Activated CD4-positive, alpha-beta T cell treated with anti-CD3 and anti-CD28 coated beads, Interleukin-2, amount 50 U/mL, for 1 hour (primary cell): Measurements from ENCODE around the gene TMEM125.

Source experiments
- DNase-seq: peaks from one replicate; pipeline ENCODE4 v3.0.0-alpha.2; 2020

TMEM125 gene

GRCh38 chr1:43247256-43247921, 22.4 kb upstream of the TMEM125 start:
- DNase-seq, result no peak

GRCh38 chr1:43250351-43250761, 19.4 kb upstream of the TMEM125 start:
- no peak for DNase-seq

GRCh38 chr1:43251024-43251423, 18.8 kb upstream of the TMEM125 start:
- DNase-seq, result no peak

GRCh38 chr1:43252225-43252624, 17.6 kb upstream of the TMEM125 start:
- no peak for DNase-seq

GRCh38 chr1:43253173-43253572, 16.6 kb upstream of the TMEM125 start:
- no peak for DNase-seq

- DNase-seq, result no peak
Observed at GRCh38 chr1:43253876-43254275, 15.9 kb upstream of the TMEM125 start.

GRCh38 chr1:43255438-43256210, 14.2 kb upstream of the TMEM125 start:
- no peak for DNase-seq

- DNase-seq, result no peak
Observed at GRCh38 chr1:43256675-43257570, 12.9 kb upstream of the TMEM125 start.

- no peak for DNase-seq
Observed at GRCh38 chr1:43258370-43258769, 11.4 kb upstream of the TMEM125 start.

- DNase-seq, result no peak
Observed at GRCh38 chr1:43265431-43265830, 4.4 kb upstream of the TMEM125 start.

GRCh38 chr1:43266881-43267280, 2.9 kb upstream of the TMEM125 start:
- no peak for DNase-seq

- DNase-seq, result no peak
Observed at GRCh38 chr1:43267291-43267805, 2.4 kb upstream of the TMEM125 start.

- no peak for DNase-seq
Observed at GRCh38 chr1:43267818-43268425, 1.9 kb upstream of the TMEM125 start.

GRCh38 chr1:43270421-43271095, 775 bp downstream of the TMEM125 start:
- no peak for DNase-seq

- no peak for DNase-seq
Observed at GRCh38 chr1:43271186-43272118, 1.7 kb downstream of the TMEM125 start.

- no peak for DNase-seq
Observed at GRCh38 chr1:43272161-43272560, 2.4 kb downstream of the TMEM125 start.

GRCh38 chr1:43272576-43273571, 3.1 kb downstream of the TMEM125 start:
- no peak for DNase-seq

- DNase-seq, result no peak
Observed at GRCh38 chr1:43273708-43274107, 3.9 kb downstream of the TMEM125 start.

- DNase-seq, result peak; percentile 12
Observed at GRCh38 chr1:43274125-43274803, 4.5 kb downstream of the TMEM125 start.
